ENCODE results near the gene ADGRG6. TPM values are rescaled to one million over a fixed set of nuclear protein-coding genes. Genes with fewer than 3 reads are reported as not detected.
"Not testable (repeated sequence)": the region's sequence is repeated elsewhere in the genome, so short reads cannot be mapped to it uniquely, and the experiment has no call there.

Gene ADGRG6
- total and polyA plus RNA-seq, 2 of the 8 experiments (the other 6 are each of a cell fraction or from before 2014, with no cell fraction given): 1.1 to 6.2 TPM

GRCh38 chr6:142454848-142455247 lies 153.0 kb downstream of the ADGRG6 start:
- H3K14ac ChIP-seq (ENCODE audit: insufficient read length); H3K4ac ChIP-seq (replicated peaks; ENCODE audit: insufficient read length, low read depth, low read length); H2BK12ac ChIP-seq (ENCODE audit: low read depth, low read length); H3K4me1 ChIP-seq (replicated peaks in 1 of 4; ENCODE audit: control insufficient read depth in 3 of 4, insufficient read depth in 4 of 4, low read length in 3 of 4); H3K36me3 ChIP-seq (ENCODE audit: control insufficient read depth in 2 of 4, insufficient read depth in 4 of 4, low read length in 3 of 4); H2AK5ac ChIP-seq (ENCODE audit: low read depth, low read length); POLR2A ChIA-PET (ENCODE audit: partially characterized antibody); H2BK5ac ChIP-seq (ENCODE audit: low read depth, low read length); H3K23me2 ChIP-seq (ENCODE audit: low read depth, low read length); H2AFZ ChIP-seq (ENCODE audit: low read length); DNase-seq (ENCODE audit: low read depth in 1 of 2, low spot score in 2 of 2); H4K8ac ChIP-seq (ENCODE audit: extremely low read depth, insufficient read depth, low read length); H3K79me1 ChIP-seq (ENCODE audit: low read depth, low read length); H4K91ac ChIP-seq (replicated peaks; ENCODE audit: insufficient read length, low read length); FAIRE-seq; H2BK15ac ChIP-seq (ENCODE audit: low read length); H3K79me2 ChIP-seq (ENCODE audit: control insufficient read depth in 1 of 2, insufficient read depth in 2 of 2, low read length in 2 of 2); H3K23ac ChIP-seq (ENCODE audit: insufficient read length); H3K56ac ChIP-seq (replicated peaks; ENCODE audit: insufficient read length, low read depth, low read length); H3K27ac ChIP-seq (ENCODE audit: low read depth, low read length); H2BK20ac ChIP-seq (ENCODE audit: low read length); H3K27me3 ChIP-seq (replicated peaks in 1 of 4; ENCODE audit: control insufficient read depth in 3 of 4, extremely low read depth in 1 of 4, insufficient read depth in 3 of 4, low read length in 3 of 4); H3K4me2 ChIP-seq (ENCODE audit: insufficient read depth in 1 of 2, low read depth in 2 of 2, low read length in 2 of 2); H2BK120ac ChIP-seq (replicated peaks; ENCODE audit: low read depth, low read length); CTCF ChIA-PET (ENCODE audit: partially characterized antibody); H3K18ac ChIP-seq (ENCODE audit: extremely low read depth, low read length); H3K9me3 ChIP-seq (ENCODE audit: insufficient read depth in 2 of 2, low read depth in 1 of 2, low read length in 1 of 2); H4K20me1 ChIP-seq (replicated peaks in 1 of 2; ENCODE audit: control insufficient read depth in 1 of 2, insufficient read depth in 2 of 2, low read length in 2 of 2); H3K4me3 ChIP-seq (ENCODE audit: extremely low read depth in 1 of 4, insufficient read depth in 2 of 4, low read depth in 3 of 4, low read length in 4 of 4); H4K5ac ChIP-seq (ENCODE audit: insufficient read length, low read depth, low read length); H3K9ac ChIP-seq (replicated peaks in 1 of 4; ENCODE audit: extremely low read depth in 1 of 4, low read depth in 3 of 4, low read length in 3 of 4): not testable (repeated sequence)
- 74% methylated on average over 2 of the region's 2 CpGs; no CpG with 5 or more reads in 1 of the 2 experiments for WGBS, 2 experiments (ENCODE audit: extremely low coverage in 1 of 2, insufficient coverage in 1 of 2, insufficient read length in 1 of 2, insufficient replicate concordance in 2 of 2, low coverage in 1 of 2, low lambda C conversion rate in 2 of 2, missing lambda C conversion rate in 1 of 2)

Measured in H1 (cell line).